Right ventricle myocardium superior (tissue), 1 donor: ENCODE data around the gene RUNDC3A. TPM values are rescaled to one million over a fixed set of nuclear protein-coding genes. Genes with fewer than 3 reads are reported as not detected.

Experiments
- ATAC-seq: fragments of 200-7000 bp; cut with Tn5 transposase; one replicate; pipeline ENCODE4 v1.9.1; 2020; ENCODE audit warnings: mild to moderate bottlenecking; ENCODE audit not compliant: poor library complexity
- DNase-seq: peaks from one replicate; pipeline ENCODE4 v3.0.0-alpha.2; 2020
- intact Hi-C: fragments of 100-400 bp; cut with DNase I; formaldehyde crosslinking; loops from one replicate; pipeline ENCODE4 v1.11.2; 2022
- long read RNA-seq: library from polyadenylated mRNA; unstranded; transcript quantifications from one replicate; pipeline ENCODE4 v2.0.0, GENCODE V29; 2021
- total RNA-seq: library from RNA; stranded (reverse); fragmentation: NEBNext Ultra II Directional; extraction: Animal tissue kit (Norgen Biotek cat#: 25700); gene quantifications from one replicate; pipeline ENCODE4 v1.2.1, GENCODE V29; 2021
- donor health status: DM: no; HTN: yes; CAD: no; lungs with severe emphysema.

The RUNDC3A gene
- 0.22 TPM for total RNA-seq
- long read RNA-seq: 0 reads

DNA sequence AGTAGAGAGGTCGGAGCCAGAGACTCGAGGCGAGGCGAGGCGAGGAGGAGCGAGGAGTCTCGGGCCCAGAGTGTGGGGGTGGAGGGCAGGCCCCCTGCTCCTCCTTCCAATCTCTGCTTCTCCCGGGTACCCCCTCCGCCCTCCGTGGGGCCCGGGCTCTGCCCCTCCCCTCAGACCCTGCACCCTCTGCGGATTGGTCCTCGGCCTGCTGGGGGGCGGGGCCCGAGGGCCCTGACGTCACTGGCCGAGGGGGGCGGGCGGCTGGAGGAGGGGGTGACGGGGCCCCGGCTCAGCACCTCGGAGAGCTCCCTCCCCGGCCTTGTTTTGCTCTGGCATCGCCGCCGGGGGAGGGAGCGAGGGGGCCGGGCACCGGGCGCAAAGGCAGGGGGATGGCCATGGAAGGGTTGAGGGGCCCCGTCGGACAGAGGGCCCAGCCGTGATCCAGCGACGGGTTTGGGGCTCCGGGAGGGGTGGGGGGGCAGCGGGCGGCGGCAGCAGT lies at the start of gene RUNDC3A:
Gene RUNDC3A (plus strand): TSS at position 282 of the 499 bp plus-strand sequence. CDS start 232 bp downstream, outside the sequence.
- intact Hi-C loops: no loop called here
- DNase-seq (peak; percentile 91), ATAC-seq (peak; percentile 99)

- ATAC-seq (no peak), DNase-seq (no peak)
- intact Hi-C loops: no loop called here
Observed at GRCh38 chr17:44258811-44259351, 49.5 kb upstream of the RUNDC3A start.

DNA sequence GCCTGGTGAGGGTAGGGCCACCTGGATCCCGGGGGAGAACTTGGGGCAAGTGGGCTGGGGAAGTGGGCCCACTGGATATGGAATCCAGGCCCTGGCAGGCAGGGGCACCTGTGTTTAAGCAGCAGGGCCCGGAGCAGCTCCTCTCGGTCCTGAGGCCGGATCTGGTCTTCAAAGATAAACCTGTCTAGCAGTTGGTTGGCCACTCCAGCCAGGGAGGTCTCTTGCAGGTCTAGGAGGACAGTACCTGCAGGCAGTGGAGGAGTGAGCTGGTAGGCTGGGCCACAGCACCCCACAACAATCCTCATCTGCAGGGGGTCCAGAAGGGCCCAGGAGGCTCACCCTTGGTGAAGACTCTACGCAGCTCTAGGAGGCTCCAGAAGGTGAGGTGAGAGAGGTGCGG lies 48.1 kb upstream of the RUNDC3A start:
- no peak for DNase-seq

DNA sequence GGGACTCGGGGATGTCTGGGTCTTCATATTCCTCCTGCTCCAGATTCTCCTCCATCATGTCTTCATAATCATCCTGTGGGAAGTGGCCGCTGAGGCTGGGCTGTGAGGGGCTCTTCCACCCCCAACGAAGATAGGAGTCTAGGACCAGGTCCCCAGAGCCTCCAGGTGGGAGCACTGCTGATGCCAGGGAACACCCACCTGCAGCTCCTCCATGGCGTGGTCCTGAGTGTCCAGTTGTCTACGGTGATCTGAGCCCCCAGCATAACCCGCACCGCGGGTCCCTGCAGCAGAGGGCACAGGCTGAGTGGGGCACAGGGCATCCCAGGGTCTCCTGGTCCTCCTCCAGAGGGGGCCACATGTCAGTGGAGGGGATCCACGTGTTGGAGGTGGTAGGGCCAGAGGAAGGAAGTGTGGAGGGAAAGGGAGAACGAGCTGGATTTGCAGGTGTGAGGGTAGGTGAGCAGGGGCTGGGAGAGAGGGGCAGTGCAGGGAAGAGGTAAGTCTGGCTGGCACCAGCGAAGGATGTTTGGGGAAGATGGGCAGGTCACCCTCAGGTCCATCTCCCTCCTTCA lies 45.7 kb upstream of the RUNDC3A start:
- DNase-seq: no peak
- intact Hi-C loops: no loop called here
- ATAC-seq: no peak

More for the DNA sequence above, 48.1 kb upstream of the RUNDC3A start:
- no peak for ATAC-seq
- intact Hi-C loops: no loop called here

- no peak for ATAC-seq
- intact Hi-C loops: no loop called here
- no peak for DNase-seq
Observed at GRCh38 chr17:44263345-44263902, 45.0 kb upstream of the RUNDC3A start.

- DNase-seq: no peak
- intact Hi-C loops: no loop called here
- no peak for ATAC-seq
Observed at GRCh38 chr17:44266402-44267164, 41.8 kb upstream of the RUNDC3A start.

DNA sequence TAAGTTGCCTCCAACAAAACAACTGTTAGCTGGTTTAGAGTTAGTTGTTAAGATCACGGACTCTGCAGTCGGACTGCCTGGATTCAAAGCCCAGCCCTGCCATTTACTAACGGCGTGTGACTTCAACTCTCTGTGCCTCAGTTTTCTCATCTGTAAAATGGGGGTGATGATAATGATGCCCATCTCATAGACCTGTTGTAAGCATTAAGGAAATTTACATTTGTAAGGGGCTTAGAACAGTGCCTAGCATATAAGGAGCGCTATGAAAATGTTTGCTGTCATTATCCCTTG lies 41.3 kb upstream of the RUNDC3A start:
- ATAC-seq (no peak), DNase-seq (no peak)
- intact Hi-C loops: no loop called here

DNA sequence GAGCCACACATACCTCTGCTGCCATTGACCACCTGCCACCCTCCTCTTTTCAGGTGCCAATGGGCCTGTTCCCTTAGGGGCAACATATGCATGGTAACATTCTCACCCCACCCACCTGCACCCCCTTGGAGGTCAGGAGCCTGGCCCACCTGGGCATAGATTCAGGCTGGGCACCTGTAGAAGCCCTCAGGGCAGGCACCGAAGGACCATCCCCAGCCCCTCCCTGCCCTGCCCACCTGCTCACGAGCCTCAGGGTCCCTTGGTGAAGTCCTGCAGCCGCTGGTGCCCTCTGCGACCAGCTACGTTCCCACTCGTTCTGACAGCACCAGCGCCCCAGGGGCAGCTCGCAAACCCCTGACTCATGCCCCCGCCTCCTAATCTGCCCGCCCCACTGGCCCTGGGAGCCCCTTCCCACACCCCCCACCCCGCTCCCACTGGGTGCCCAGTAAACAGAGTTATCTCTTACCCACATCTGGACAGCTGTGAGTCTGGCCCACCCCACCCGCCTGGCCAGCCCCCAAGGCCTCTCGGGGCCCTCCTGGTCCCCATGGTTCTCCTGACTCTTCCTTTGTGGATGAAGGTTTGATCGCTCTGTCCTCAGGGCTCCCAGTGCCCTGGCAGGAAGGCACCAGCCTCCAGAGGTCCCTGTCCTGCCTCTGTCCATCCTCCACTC lies 40.4 kb upstream of the RUNDC3A start, which contains the start of gene SLC4A1:
Gene SLC4A1 (minus strand): TSS at position 318 of the 673 bp plus-strand sequence. CDS start 5,269 bp downstream, outside the sequence.
- no peak for DNase-seq
- intact Hi-C loops: no loop called here
- no peak for ATAC-seq

DNA sequence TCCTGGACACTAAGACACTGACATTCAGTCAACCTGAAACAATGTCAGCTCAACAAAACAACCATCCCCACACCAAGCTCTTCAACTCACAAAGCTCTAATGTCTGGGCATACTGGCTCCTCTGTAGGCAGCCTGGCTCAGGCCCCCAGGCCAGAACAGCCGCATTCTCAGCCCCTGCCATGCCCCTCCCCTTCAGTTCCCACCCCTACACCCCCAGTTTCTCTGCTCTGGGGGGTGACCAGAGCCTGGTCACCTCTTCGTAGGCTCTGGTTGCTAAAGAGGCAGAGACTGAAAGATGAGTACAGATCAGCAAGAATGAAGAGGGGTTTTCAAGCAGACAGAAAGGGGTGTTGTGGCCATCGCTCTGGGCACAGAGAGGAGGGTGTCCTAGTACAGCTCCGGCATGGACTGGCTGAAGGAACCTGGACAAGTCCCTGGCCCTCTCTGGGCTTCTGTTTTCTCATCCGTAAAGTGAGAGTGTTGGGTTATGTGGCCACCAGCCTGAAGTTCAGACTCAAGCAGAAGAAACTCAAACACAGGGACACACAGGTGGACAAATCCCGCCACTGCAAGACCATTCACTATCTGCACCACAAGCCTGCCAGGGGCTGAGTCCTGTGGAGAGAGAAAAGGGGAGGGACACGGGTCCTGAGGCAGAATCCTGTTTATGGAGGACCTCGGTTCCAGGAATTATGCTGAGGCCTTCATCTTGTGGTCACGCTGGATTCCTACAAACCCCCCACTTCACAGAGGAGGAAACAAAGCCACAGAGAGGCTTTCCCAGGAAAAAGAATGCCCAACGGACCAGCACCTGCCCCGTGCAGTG lies 39.5 kb upstream of the RUNDC3A start:
- intact Hi-C loops: no loop called here
- ATAC-seq: no peak

GRCh38 chr17:44269535-44270240 lies 38.7 kb upstream of the RUNDC3A start:
- ATAC-seq: no peak
- DNase-seq: no peak
- intact Hi-C loops: no loop called here

More for the DNA sequence above, 39.5 kb upstream of the RUNDC3A start:
- DNase-seq: no peak

DNA sequence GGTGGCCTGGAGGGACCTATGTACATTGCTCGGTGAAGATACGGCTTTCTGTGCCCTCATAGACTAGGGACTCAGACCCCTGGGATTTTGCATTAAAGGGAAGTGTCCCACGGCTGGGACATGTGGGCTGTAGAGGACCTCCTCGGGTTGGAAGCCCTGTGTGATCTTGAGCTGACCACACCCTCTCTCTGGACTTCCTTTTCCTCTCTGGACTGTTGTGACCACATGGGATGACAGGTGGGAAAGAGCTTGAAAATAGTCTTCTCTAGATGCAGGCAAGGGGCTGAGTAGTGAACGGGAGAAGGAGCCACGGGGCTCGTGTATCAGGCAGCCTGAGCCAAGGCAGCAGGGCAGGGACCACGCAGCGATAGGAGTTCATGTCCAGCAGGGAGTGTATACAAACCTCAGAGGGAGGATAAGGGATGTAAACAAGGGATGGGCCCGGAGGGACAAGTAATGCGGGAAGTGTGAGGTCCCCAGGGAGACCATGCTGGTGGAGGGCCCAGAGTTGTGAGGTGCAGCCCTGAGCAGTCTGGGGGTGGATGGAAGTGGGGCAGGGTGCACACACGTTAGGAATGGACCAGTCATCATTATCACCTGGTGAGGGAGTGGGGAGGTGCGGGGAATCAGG lies 36.0 kb upstream of the RUNDC3A start:
- DNase-seq (no peak), ATAC-seq (peak; percentile 22)
- intact Hi-C loops: no loop called here

- no peak for DNase-seq
- peak; percentile 25 for ATAC-seq
- intact Hi-C loops: no loop called here
Observed at GRCh38 chr17:44272954-44273353, 35.4 kb upstream of the RUNDC3A start.

GRCh38 chr17:44273607-44274006 lies 34.8 kb upstream of the RUNDC3A start:
- DNase-seq: no peak
- intact Hi-C loops: no loop called here
- ATAC-seq: no peak

- intact Hi-C loops: no loop called here
- ATAC-seq (no peak), DNase-seq (no peak)
Observed at GRCh38 chr17:44277976-44278375, 30.4 kb upstream of the RUNDC3A start.

DNA sequence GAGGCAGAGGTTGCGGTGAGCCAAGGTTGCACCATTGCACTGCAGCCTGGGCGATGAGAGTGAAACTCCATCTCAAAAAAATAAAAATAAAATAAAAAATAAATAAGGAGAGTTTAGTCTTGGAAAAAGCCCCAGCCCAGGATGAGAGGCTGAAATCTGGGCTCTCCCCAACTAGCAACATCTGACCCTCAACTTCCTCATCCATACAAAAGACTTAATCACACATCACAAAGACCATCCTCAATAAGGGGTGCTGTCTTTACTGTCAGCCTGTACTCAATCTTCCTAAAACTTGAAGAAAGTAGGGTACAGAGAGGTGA lies 29.1 kb upstream of the RUNDC3A start:
- ATAC-seq: no peak
- DNase-seq: no peak
- intact Hi-C loops: no loop called here

GRCh38 chr17:44279666-44280391 lies 28.6 kb upstream of the RUNDC3A start:
- peak; percentile 86 for DNase-seq
- peak; percentile 94 for ATAC-seq
- intact Hi-C loops: no loop called here

DNA sequence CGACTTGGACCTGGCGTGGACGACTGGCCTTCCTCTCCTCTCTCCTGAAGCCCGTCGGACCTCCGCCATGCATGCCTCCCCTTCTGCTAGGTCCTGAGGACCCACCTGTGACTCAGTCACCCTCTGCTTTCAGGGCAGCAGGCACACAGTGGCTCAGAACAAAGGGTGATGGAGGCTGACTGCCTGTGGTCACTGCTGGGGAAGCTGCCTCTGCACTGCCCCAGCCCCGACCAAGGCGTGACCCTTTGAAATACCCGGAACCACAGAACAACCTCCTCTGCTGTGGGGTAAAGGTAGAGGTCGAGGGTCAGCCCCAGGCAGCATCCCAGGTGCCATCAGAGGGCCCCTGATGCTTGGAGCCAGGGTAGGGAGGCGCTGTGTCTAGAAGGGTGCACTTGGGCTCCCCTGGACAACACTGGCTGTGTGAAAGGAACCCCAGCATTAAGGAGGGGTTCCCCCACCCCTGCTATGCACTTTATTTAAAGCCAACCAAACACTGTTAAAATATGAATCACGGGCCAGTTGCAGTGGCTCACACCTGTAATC lies 27.9 kb upstream of the RUNDC3A start:
- intact Hi-C loops: no loop called here
- DNase-seq (no peak), ATAC-seq (no peak)
